ENCODE measurements around the gene MTHFD1L. TPM values are rescaled to one million over a fixed set of nuclear protein-coding genes. Genes with fewer than 3 reads are reported as not detected.
A peak's percentile ranks its signal among the peaks of the same experiment; 100 is the strongest.

Gene MTHFD1L
- total RNA-seq, 1 donor from 2014 or later, result 59.1 TPM

GRCh38 chr6:150863213-150863928 is 2.1 kb upstream of the MTHFD1L start:
- DNase-seq (ENCODE audit: low spot score in 2 of 2, unreplicated experiment in 2 of 2), result no peak
- H3K27me3 Mint-ChIP-seq (ENCODE audit: low read depth), result no peaks in the 10 kb centered on the region
- H3K9me3 Mint-ChIP-seq, result no peaks in the 10 kb centered on the region
- H3K4me1 Mint-ChIP-seq, result peaks cover 50% of the 10 kb centered on the region
- H3K36me3 Mint-ChIP-seq, result peaks cover 3% of the 10 kb centered on the region
- peak overlapping the region; percentile 2 for H3K27ac Mint-ChIP-seq
- H3K4me3 Mint-ChIP-seq, result no peak overlapping the region
- TF ChIP-seq, protein P1, sequence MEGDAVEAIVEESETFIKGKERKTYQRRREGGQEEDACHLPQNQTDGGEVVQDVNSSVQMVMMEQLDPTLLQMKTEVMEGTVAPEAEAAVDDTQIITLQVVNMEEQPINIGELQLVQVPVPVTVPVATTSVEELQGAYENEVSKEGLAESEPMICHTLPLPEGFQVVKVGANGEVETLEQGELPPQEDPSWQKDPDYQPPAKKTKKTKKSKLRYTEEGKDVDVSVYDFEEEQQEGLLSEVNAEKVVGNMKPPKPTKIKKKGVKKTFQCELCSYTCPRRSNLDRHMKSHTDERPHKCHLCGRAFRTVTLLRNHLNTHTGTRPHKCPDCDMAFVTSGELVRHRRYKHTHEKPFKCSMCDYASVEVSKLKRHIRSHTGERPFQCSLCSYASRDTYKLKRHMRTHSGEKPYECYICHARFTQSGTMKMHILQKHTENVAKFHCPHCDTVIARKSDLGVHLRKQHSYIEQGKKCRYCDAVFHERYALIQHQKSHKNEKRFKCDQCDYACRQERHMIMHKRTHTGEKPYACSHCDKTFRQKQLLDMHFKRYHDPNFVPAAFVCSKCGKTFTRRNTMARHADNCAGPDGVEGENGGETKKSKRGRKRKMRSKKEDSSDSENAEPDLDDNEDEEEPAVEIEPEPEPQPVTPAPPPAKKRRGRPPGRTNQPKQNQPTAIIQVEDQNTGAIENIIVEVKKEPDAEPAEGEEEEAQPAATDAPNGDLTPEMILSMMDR (IDR thresholded peaks at IDR 0.05; ENCODE audit: unreplicated experiment), result no peak

DNA sequence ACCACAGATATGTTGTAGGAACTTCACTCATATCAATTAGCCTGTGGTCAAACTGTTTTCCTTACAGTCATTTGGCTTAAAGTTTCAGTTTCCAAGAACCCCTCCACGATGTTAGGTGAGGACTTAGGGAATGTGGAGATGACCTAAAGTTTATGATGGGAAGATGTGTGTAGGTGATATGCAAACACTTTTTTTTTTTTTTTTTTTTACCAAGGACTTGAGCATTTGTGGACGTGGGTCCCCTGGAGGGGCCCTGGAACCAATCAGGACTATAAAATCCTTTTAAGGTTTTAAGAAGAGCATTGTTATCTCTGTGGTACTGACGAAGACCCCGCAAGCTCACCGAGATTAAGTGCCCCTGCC is 478 bp upstream of the MTHFD1L start:
- H3K4me1 Mint-ChIP-seq, result peaks cover 40% of the 10 kb centered on the region
- DNase-seq (ENCODE audit: low spot score in 2 of 2, unreplicated experiment in 2 of 2), result no peak
- H3K27ac Mint-ChIP-seq, result peak overlapping the region; percentile 91
- TF ChIP-seq, protein P1 (IDR thresholded peaks at IDR 0.05; ENCODE audit: unreplicated experiment), result no peak
- H3K9me3 Mint-ChIP-seq, result no peaks in the 10 kb centered on the region
- H3K36me3 Mint-ChIP-seq, result no peaks in the 10 kb centered on the region
- H3K4me3 Mint-ChIP-seq, result peak overlapping the region; percentile 63
- no peaks in the 10 kb centered on the region for H3K27me3 Mint-ChIP-seq (ENCODE audit: low read depth)

GRCh38 chr6:150866147-150866990 is 867 bp downstream of the MTHFD1L start:
- peak overlapping the region; percentile 94 for H3K4me3 Mint-ChIP-seq
- TF ChIP-seq, protein P1 (IDR thresholded peaks at IDR 0.05; ENCODE audit: unreplicated experiment), result no peak
- H3K27ac Mint-ChIP-seq, result peak overlapping the region; percentile 99
- peaks cover 31% of the 10 kb centered on the region for H3K4me1 Mint-ChIP-seq
- no peaks in the 10 kb centered on the region for H3K36me3 Mint-ChIP-seq
- H3K27me3 Mint-ChIP-seq (ENCODE audit: low read depth), result no peaks in the 10 kb centered on the region
- peak; percentile 83 to 87 for DNase-seq (ENCODE audit: low spot score in 2 of 2, unreplicated experiment in 2 of 2)
- no peaks in the 10 kb centered on the region for H3K9me3 Mint-ChIP-seq

GRCh38 chr6:150866991-150867501 is 1.5 kb downstream of the MTHFD1L start:
- peak overlapping the region; percentile 94 for H3K4me3 Mint-ChIP-seq
- no peak for DNase-seq (ENCODE audit: low spot score in 2 of 2, unreplicated experiment in 2 of 2)
- no peaks in the 10 kb centered on the region for H3K36me3 Mint-ChIP-seq
- no peaks in the 10 kb centered on the region for H3K9me3 Mint-ChIP-seq
- H3K27me3 Mint-ChIP-seq (ENCODE audit: low read depth), result no peaks in the 10 kb centered on the region
- H3K27ac Mint-ChIP-seq, result peak overlapping the region; percentile 99
- H3K4me1 Mint-ChIP-seq, result peaks cover 24% of the 10 kb centered on the region
- TF ChIP-seq, protein P1 (IDR thresholded peaks at IDR 0.05; ENCODE audit: unreplicated experiment), result no peak

DNA sequence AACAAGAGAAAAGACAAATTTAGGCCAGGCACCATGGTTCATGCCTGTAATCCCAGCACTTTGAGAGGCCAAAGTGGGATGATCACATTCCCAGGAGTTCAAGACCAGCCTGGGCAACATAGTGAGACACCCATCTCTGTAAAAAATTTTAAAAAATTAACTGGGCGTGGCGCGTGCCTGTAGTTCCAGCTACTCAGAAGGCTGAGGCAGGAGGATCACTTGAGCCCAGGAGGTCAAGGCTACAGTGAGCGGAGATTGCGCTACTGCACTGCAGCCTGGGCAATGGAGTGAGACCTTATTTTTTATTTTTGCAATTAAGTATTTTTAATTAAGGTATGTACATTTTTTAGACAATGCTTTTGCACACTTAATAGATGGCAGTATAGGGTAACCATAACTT is 3.3 kb downstream of the MTHFD1L start:
- H3K27me3 Mint-ChIP-seq (ENCODE audit: low read depth), result no peaks in the 10 kb centered on the region
- peaks cover 15% of the 10 kb centered on the region for H3K4me1 Mint-ChIP-seq
- H3K36me3 Mint-ChIP-seq, result peaks cover 4% of the 10 kb centered on the region
- no peak for DNase-seq (ENCODE audit: low spot score in 2 of 2, unreplicated experiment in 2 of 2)
- no peak overlapping the region for H3K4me3 Mint-ChIP-seq
- TF ChIP-seq, protein P1 (IDR thresholded peaks at IDR 0.05; ENCODE audit: unreplicated experiment), result no peak
- H3K27ac Mint-ChIP-seq, result no peak overlapping the region
- no peaks in the 10 kb centered on the region for H3K9me3 Mint-ChIP-seq

All from mesothelial cell of epicardium (in vitro differentiated cells).